Testis (tissue), 2 donors: ENCODE measurements around the gene TIAM1.

ENCODE experiments used
- CTCF ChIP-seq, 3 experiments: fragments of 450-650 bp in 2 of 3; fragments of 200-600 bp in 1 of 3; sonication (generic) in 1 of 3; IDR thresholded peaks; one replicate each; pipeline ENCODE4 v1.5.1; 2016 to 2019; ENCODE audit warnings: antibody characterized with exemption in 3 of 3, mild to moderate bottlenecking in 2 of 3, moderate library complexity in 1 of 3
- POLR2A ChIP-seq: fragments of 450-650 bp; IDR thresholded peaks from one replicate; pipeline ENCODE4 v1.6.1; 2017; ENCODE audit warnings: antibody characterized with exemption, mild to moderate bottlenecking, moderate library complexity

- TF ChIP-seq CTCF (IDR thresholded peaks at IDR 0.05) (no peak), POLR2A (no peak)
Measured at GRCh38 chr21:31288191-31288590, 55.9 kb downstream of the TIAM1 start.
